ENCODE results near the gene CDYL2.

DNA sequence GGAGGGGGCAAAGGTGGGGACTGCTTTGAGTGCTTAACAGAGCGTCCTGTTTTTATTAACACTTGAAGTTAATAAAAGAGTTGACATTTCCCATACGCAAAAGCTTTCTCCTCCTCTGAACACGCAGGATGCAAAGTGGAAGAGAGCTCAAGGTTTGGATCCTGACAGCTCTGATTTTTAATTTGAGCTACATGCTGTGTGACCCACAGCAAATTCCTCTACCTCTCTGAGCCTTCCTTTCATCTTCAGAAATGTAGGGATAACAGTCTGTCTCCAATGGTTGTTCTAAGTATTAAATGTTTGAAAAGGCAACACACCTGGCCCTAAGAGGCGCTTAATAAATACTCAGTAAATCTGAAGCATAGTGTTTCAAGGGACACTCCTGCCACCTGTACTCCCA lies 93.0 kb downstream of the CDYL2 start:
- TF ChIP-seq, protein P1, sequence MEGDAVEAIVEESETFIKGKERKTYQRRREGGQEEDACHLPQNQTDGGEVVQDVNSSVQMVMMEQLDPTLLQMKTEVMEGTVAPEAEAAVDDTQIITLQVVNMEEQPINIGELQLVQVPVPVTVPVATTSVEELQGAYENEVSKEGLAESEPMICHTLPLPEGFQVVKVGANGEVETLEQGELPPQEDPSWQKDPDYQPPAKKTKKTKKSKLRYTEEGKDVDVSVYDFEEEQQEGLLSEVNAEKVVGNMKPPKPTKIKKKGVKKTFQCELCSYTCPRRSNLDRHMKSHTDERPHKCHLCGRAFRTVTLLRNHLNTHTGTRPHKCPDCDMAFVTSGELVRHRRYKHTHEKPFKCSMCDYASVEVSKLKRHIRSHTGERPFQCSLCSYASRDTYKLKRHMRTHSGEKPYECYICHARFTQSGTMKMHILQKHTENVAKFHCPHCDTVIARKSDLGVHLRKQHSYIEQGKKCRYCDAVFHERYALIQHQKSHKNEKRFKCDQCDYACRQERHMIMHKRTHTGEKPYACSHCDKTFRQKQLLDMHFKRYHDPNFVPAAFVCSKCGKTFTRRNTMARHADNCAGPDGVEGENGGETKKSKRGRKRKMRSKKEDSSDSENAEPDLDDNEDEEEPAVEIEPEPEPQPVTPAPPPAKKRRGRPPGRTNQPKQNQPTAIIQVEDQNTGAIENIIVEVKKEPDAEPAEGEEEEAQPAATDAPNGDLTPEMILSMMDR (IDR thresholded peaks at IDR 0.05), result no peak
- TF ChIP-seq POLR2AphosphoS5 (IDR thresholded peaks at IDR 0.05; ENCODE audit: insufficient read depth in 1 of 2, low read depth in 1 of 2) (no peak), POLR2A (IDR thresholded peaks at IDR 0.05) (no peak)
